Lung (tissue), 12 donors: ENCODE measurements around the gene LRRC51. TPM values are rescaled to one million over a fixed set of nuclear protein-coding genes. Genes with fewer than 3 reads are reported as not detected.

Source experiments
- ATAC-seq: fragments of 200-7000 bp; cut with Tn5 transposase; one replicate; pipeline ENCODE4 v1.9.1; 2020; ENCODE audit warnings: moderate number of reproducible peaks; ENCODE audit not compliant: insufficient read depth, low FRiP score
- DNase-seq, 3 donors: peaks; one replicate each; pipeline ENCODE4 v3.0.0-alpha.2; 2013 to 2017
- H3K27ac ChIP-seq, 2 donors: one replicate each; pipeline ENCODE4 v1.5.1; 2013; ENCODE audit warnings: mild to moderate bottlenecking in 2 of 2, moderate library complexity in 2 of 2, control low read depth in 1 of 2, inconsistent platforms in 1 of 2, low read depth in 1 of 2, low read length in 1 of 2
- H3K27me3 ChIP-seq, 3 donors: one replicate each; pipeline ENCODE4 v1.5.1; 2013; ENCODE audit warnings: low read length in 2 of 3; ENCODE audit not compliant: control insufficient read depth in 3 of 3, insufficient read depth in 3 of 3
- H3K36me3 ChIP-seq, 4 donors: one replicate each; pipeline ENCODE4 v1.5.1; 2013; ENCODE audit warnings: low read length in 4 of 4, mild to moderate bottlenecking in 1 of 4, moderate library complexity in 1 of 4; ENCODE audit not compliant: control insufficient read depth in 4 of 4, insufficient read depth in 4 of 4
- H3K4me1 ChIP-seq, 5 donors: one replicate each; pipeline ENCODE4 v1.5.1; 2013; ENCODE audit warnings: low read length in 5 of 5, mild to moderate bottlenecking in 2 of 5, moderate library complexity in 1 of 5; ENCODE audit not compliant: control insufficient read depth in 5 of 5, insufficient read depth in 5 of 5
- H3K4me3 ChIP-seq: one replicate; pipeline ENCODE4 v1.5.1; 2013; ENCODE audit warnings: mild to moderate bottlenecking, control low read depth, moderate library complexity
- H3K9ac ChIP-seq, 2 donors: one replicate each; pipeline ENCODE4 v1.5.1; 2013; ENCODE audit warnings: low read length in 2 of 2, control low read depth in 1 of 2; ENCODE audit not compliant: insufficient read depth in 1 of 2
- H3K9me3 ChIP-seq, 4 donors: one replicate each; pipeline ENCODE4 v1.5.1; 2013; ENCODE audit warnings: low read length in 3 of 4, mild to moderate bottlenecking in 1 of 4, moderate library complexity in 1 of 4; ENCODE audit not compliant: control insufficient read depth in 4 of 4, insufficient read depth in 3 of 4
- CTCF ChIP-seq: IDR thresholded peaks from 2 replicates; pipeline ENCODE4 v1.5.1; 2012; ENCODE audit warnings: mild to moderate bottlenecking; ENCODE audit errors: control extremely low read depth, extremely low read depth
- WGBS, 2 donors: extraction: QIAGEN DNeasy Blood & Tissue Kit; methylation state at CpG; one replicate each; pipeline ENCODE4 v1.1.7; 2013; 5-methylcytosine and 5-hydroxymethylcytosine counted together
- polyA plus RNA-seq, 2 donors: library from polyadenylated mRNA; stranded (reverse); fragments of 200-250 nt; gene quantifications; one replicate each; pipeline ENCODE4 v1.2.1, GENCODE V29; 2013
- total RNA-seq, 2 donors: library from RNA; depleted of rRNA in 1 of 2; stranded (reverse); fragments of >200 nt in 1 of 2; gene quantifications; one replicate each; pipeline ENCODE4 v1.2.1, GENCODE V29; 2014 to 2021
- donor health status: control.
- donor health status: control.
- donor health status: Bipolar disorder and iron deficiency.
- donor health status: healthy.
- donor health status: DM: yes; HTN: yes; CAD: no.

The LRRC51 gene
- total and polyA plus RNA-seq, 4 donors: 10.4 to 29.6 (median 19.8) TPM

DNA sequence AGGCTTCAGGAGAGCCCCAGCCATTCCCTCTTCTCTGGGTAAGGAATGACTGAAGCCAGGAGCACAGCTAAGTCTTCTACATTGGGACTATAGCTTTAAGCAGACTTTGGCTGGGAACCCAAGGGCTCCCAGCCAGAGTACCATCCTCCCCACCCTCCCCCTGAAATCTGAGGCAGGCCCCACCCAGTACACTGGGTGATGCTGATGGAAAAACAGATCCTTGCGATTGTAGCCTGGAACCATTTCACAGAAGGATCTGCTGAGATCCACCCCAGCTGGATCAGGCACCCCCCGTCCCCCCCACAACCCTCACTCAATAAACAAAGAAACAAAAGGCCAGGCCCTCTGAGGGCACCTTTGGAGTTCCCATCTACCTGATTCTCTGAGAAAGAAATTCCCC, 42.2 kb upstream of the LRRC51 start:
- H3K4me1 ChIP-seq: peaks cover 7 to 60% (median 37%) of the 10 kb centered on the region in 5 donors
- DNase-seq (peak; percentile 72 to 91 (median 84)), ATAC-seq (no peak)
- peaks cover 9 to 16% (median 11%) of the 10 kb centered on the region in 4 donors for H3K36me3 ChIP-seq
- WGBS, 2 donors: 35 to 71% methylated on average over 2 of the region's 2 CpGs
- peak overlapping the region; percentile 17 for H3K4me3 ChIP-seq
- peak overlapping the region; percentile 91 to 100 for H3K27ac ChIP-seq
- H3K9me3 ChIP-seq: no peaks in the 10 kb centered on the region
- H3K9ac ChIP-seq: peak overlapping the region; percentile 46 to 99
- TF ChIP-seq CTCF: no peak
- no peaks in the 10 kb centered on the region for H3K27me3 ChIP-seq

- Histone ChIP-seq H3K4me3 (peak overlapping the region; percentile 17), H3K27me3 (no peaks in the 10 kb centered on the region), H3K36me3 (peaks cover 3 to 10% (median 7%) of the 10 kb centered on the region in 4 donors), H3K9ac (peak overlapping the region; percentile 71 to 99), H3K9me3 (no peaks in the 10 kb centered on the region), H3K4me1 (peaks cover 7 to 65% (median 37%) of the 10 kb centered on the region in 5 donors), H3K27ac (peak overlapping the region; percentile 91 to 100)
- 22 to 41% methylated on average over 5 of the region's 5 CpGs for WGBS, 2 donors
- DNase-seq (peak; percentile 59 to 88 (median 81)), ATAC-seq (peak; percentile 11)
- TF ChIP-seq CTCF: no peak
Measured at GRCh38 chr11:72039031-72039855, 41.4 kb upstream of the LRRC51 start.

- Histone ChIP-seq H3K36me3 (peaks cover 3 to 5% (median 4%) of the 10 kb centered on the region in 4 donors), H3K27me3 (no peaks in the 10 kb centered on the region), H3K4me1 (peaks cover 7 to 69% (median 37%) of the 10 kb centered on the region in 5 donors), H3K27ac (peak overlapping the region; percentile 91 to 100), H3K9ac (peak overlapping the region; percentile 71 to 99), H3K9me3 (no peaks in the 10 kb centered on the region), H3K4me3 (peak overlapping the region; percentile 58)
- 13 to 14% methylated on average over 6 of the region's 6 CpGs for WGBS, 2 donors
- TF ChIP-seq CTCF: no peak
- DNase-seq (peak in 2 of 3 donors; percentile 29 to 32), ATAC-seq (no peak)
Measured at GRCh38 chr11:72039856-72040401, 40.7 kb upstream of the LRRC51 start.
